Ectodermal cell (in vitro differentiated cells): ENCODE results near the gene SLC22A13.
"Not testable (repeated sequence)": the region's sequence is repeated elsewhere in the genome, so short reads cannot be mapped to it uniquely, and the experiment has no call there.

Experiments
- H3K27ac ChIP-seq: 2 replicates; pipeline ENCODE4 v1.7.0; 2013; ENCODE audit warnings: mild to moderate bottlenecking, low read depth, low read length; ENCODE audit not compliant: insufficient read depth, poor library complexity, severe bottlenecking
- H3K27me3 ChIP-seq: 2 replicates; pipeline ENCODE4 v1.7.0; 2013; ENCODE audit warnings: mild to moderate bottlenecking, low read length; ENCODE audit not compliant: insufficient read depth, control insufficient read depth, poor library complexity, severe bottlenecking
- H3K36me3 ChIP-seq: one replicate; pipeline ENCODE4 v1.7.0; 2013; ENCODE audit warnings: low read length; ENCODE audit not compliant: control insufficient read depth, insufficient read depth
- H3K4me1 ChIP-seq: one replicate; pipeline ENCODE4 v1.7.0; 2013; ENCODE audit warnings: low read length; ENCODE audit not compliant: control insufficient read depth, insufficient read depth
- H3K4me3 ChIP-seq: 2 replicates; pipeline ENCODE4 v1.7.0; 2013; ENCODE audit warnings: low read depth, low read length, control low read depth; ENCODE audit not compliant: insufficient read depth
- H3K9me3 ChIP-seq: 2 replicates; pipeline ENCODE4 v1.7.0; 2013; ENCODE audit warnings: mild to moderate bottlenecking, low read length, moderate library complexity; ENCODE audit not compliant: control insufficient read depth
- WGBS, 2 experiments: methylation state at CpG; one replicate each; pipeline ENCODE4 v1.1.7; 2013; ENCODE audit warnings: missing lambda C conversion rate in 2 of 2; 5-methylcytosine and 5-hydroxymethylcytosine counted together

Gene SLC22A13

GRCh38 chr3:38275658-38276057, 10.0 kb downstream of the SLC22A13 start:
- no peak overlapping the region for H3K27ac ChIP-seq
- H3K4me3 ChIP-seq = no peak overlapping the region
- H3K9me3 ChIP-seq = no peaks in the 10 kb centered on the region
- H3K4me1 ChIP-seq = no peaks in the 10 kb centered on the region
- no peaks in the 10 kb centered on the region for H3K27me3 ChIP-seq
- 95% methylated on average over 8 of the region's 8 CpGs for WGBS, 2 experiments
- H3K36me3 ChIP-seq = no peaks in the 10 kb centered on the region

GRCh38 chr3:38276081-38276916, 10.7 kb downstream of the SLC22A13 start:
- 94 to 95% methylated on average over 13 of the region's 13 CpGs for WGBS, 2 experiments
- Histone ChIP-seq H3K4me1 (no peaks in the 10 kb centered on the region), H3K4me3 (no peak overlapping the region), H3K27me3 (no peaks in the 10 kb centered on the region), H3K27ac (no peak overlapping the region), H3K36me3 (no peaks in the 10 kb centered on the region), H3K9me3 (no peaks in the 10 kb centered on the region)

- WGBS, 2 experiments = 94 to 95% methylated on average over 13 of the region's 13 CpGs
- Histone ChIP-seq H3K4me3 (no peak overlapping the region), H3K27me3 (no peaks in the 10 kb centered on the region), H3K4me1 (no peaks in the 10 kb centered on the region), H3K27ac (no peak overlapping the region), H3K36me3 (no peaks in the 10 kb centered on the region), H3K9me3 (no peaks in the 10 kb centered on the region)
Observed at GRCh38 chr3:38276917-38277630, 11.5 kb downstream of the SLC22A13 start.

GRCh38 chr3:38278841-38279240, 13.2 kb downstream of the SLC22A13 start:
- Histone ChIP-seq H3K9me3 (no peaks in the 10 kb centered on the region), H3K4me3 (no peak overlapping the region), H3K36me3 (no peaks in the 10 kb centered on the region), H3K27ac (no peak overlapping the region), H3K4me1 (no peaks in the 10 kb centered on the region), H3K27me3 (no peaks in the 10 kb centered on the region)
- WGBS, 2 experiments = 87 to 89% methylated on average over 5 of the region's 5 CpGs

- Histone ChIP-seq H3K36me3 (no peaks in the 10 kb centered on the region), H3K27me3 (no peaks in the 10 kb centered on the region), H3K4me3 (no peak within 1 kb of the TSS), H3K9me3 (no peaks in the 10 kb centered on the region), H3K4me1 (no peaks in the 10 kb centered on the region), H3K27ac (no peak within 1 kb of the TSS)
- 89 to 90% methylated on average over 14 of the region's 14 CpGs for WGBS, 2 experiments
Observed at GRCh38 chr3:38281895-38282686, 16.5 kb downstream of the SLC22A13 start, which contains the start of gene SLC22A14. Gene SLC22A14 (plus strand): TSS chr3:38282294. CDS start chr3:38306027, 23,733 bp downstream.

GRCh38 chr3:38283810-38284755, 18.5 kb downstream of the SLC22A13 start:
- Histone ChIP-seq H3K36me3 (no peaks in the 10 kb centered on the region), H3K4me3 (no peak overlapping the region), H3K9me3 (no peaks in the 10 kb centered on the region), H3K4me1 (no peaks in the 10 kb centered on the region), H3K27me3 (no peaks in the 10 kb centered on the region), H3K27ac (no peak overlapping the region)
- WGBS, 2 experiments = 92 to 93% methylated on average over 16 of the region's 16 CpGs

GRCh38 chr3:38284756-38285150, 19.1 kb downstream of the SLC22A13 start:
- Histone ChIP-seq H3K9me3 (no peaks in the 10 kb centered on the region), H3K27me3 (no peaks in the 10 kb centered on the region), H3K36me3 (no peaks in the 10 kb centered on the region), H3K4me1 (no peaks in the 10 kb centered on the region), H3K4me3 (no peak overlapping the region), H3K27ac (no peak overlapping the region)
- 96 to 97% methylated on average over 6 of the region's 6 CpGs for WGBS, 2 experiments

- H3K27ac ChIP-seq, H3K4me3 ChIP-seq, H3K36me3 ChIP-seq, H3K4me1 ChIP-seq, H3K27me3 ChIP-seq, H3K9me3 ChIP-seq: not testable (repeated sequence)
- 90 to 91% methylated on average over 16 of the region's 16 CpGs for WGBS, 2 experiments
Observed at GRCh38 chr3:38289286-38290217, 23.9 kb downstream of the SLC22A13 start.

GRCh38 chr3:38297053-38297452, 31.4 kb downstream of the SLC22A13 start:
- H3K4me1 ChIP-seq, H3K36me3 ChIP-seq, H3K27me3 ChIP-seq, H3K4me3 ChIP-seq, H3K27ac ChIP-seq, H3K9me3 ChIP-seq: not testable (repeated sequence)
- 87 to 90% methylated on average over 4 of the region's 4 CpGs for WGBS, 2 experiments
